CD4-positive, alpha-beta T cell treated with Interferon alpha-2 for 1 hour (primary cell): ENCODE results near the gene DUOXA2.
"Not testable (repeated sequence)": the region's sequence is repeated elsewhere in the genome, so short reads cannot be mapped to it uniquely, and the experiment has no call there.

Source experiments
- DNase-seq, 2 donors: peaks; one replicate each; pipeline ENCODE4 v3.0.0-alpha.2; 2020 to 2022

The DUOXA2 gene

GRCh38 chr15:45097466-45097865 is 16.7 kb upstream of the DUOXA2 start:
- DNase-seq, result no peak

GRCh38 chr15:45099549-45100165 is 14.5 kb upstream of the DUOXA2 start:
- no peak for DNase-seq

GRCh38 chr15:45100884-45101625 is 13.1 kb upstream of the DUOXA2 start:
- DNase-seq, result no peak

DNA sequence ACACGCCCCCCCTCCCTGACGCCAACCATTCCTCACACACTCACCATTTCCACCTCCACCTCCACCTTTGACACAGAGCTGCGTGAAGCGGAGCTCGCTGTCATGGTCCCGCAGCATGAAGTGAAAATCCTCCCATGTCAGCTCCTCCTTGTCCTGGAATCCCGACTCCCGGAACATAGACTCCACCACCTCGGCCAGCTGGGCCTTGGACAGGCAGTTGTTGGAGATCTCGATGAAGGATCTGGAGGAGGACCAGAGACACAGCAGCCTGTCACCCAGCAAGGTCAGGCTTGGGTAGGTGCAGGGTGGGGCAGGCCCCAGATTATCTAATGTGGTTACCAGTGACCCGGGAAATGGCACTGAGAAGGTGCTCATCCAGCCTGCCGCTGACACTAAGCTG is 12.4 kb upstream of the DUOXA2 start:
- DNase-seq, result no peak

DNA sequence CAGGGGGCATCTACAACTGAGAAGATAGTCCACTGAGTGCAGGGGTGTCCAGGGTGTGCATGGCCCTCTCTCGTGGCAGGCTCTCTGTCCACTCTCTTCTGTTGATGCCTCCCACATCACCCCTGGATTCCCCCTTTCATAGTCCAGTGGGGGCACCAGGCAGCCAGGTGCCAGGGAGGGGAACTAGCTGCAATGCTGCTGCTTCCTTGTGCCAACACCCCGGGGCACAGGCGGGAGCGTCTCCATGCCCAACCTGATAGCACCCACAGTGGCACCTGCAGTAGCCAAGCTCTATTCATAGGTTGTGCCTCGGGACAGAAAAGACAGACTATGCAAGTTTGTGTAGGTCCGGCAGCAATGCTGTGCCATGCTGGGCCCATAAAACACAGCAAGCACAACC is 11.9 kb upstream of the DUOXA2 start:
- no peak for DNase-seq

- not testable (repeated sequence) for DNase-seq
Observed at GRCh38 chr15:45104170-45104569, 10.0 kb upstream of the DUOXA2 start.

DNA sequence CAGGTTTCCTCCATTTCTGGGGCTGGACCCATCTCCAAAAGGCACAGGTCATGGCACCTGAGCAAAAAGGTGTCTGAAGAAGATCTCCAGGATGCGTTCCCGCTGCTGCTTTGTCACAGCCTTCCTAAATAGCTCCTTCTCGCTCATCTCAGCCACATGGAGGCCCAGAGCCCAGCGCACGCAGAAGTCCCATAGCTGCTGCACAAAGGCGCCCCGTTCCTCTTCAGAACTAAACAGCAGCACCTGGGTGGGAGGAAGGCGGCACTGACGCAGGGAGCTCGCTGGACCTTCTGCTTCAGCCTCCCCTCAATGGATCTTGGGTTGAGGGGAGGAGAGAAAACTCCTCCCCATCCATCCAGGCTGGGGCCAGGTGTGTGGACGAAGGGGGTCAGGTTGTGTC is 8.5 kb upstream of the DUOXA2 start:
- no peak for DNase-seq

- no peak for DNase-seq
Observed at GRCh38 chr15:45106002-45106790, 7.9 kb upstream of the DUOXA2 start.

- DNase-seq, result no peak
Observed at GRCh38 chr15:45107941-45108630, 6.0 kb upstream of the DUOXA2 start.

- no peak for DNase-seq
Observed at GRCh38 chr15:45110256-45110820, 3.8 kb upstream of the DUOXA2 start.

GRCh38 chr15:45111390-45112142 is 2.6 kb upstream of the DUOXA2 start:
- no peak for DNase-seq

DNA sequence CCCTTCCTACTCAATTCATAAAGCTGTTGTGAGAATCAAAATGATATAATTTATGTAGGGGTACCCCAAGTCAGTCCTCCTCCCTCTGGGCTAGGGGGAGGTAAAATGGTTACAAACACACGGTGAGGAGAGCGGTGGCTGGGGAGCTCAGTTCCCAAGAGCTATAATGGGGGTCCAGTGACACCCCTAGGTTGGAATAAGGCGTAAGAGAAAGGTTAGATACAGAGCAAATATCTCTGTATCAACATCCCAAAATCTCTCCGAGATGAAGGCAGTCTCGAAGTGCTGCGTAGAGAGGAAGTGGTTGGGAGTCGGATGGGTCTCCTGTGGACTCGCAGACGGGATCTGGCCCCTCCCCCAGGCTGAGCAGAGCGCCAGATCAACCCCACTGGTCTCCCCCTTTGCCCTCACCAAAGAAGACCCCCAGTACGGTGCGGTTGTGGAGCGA is 2.0 kb upstream of the DUOXA2 start:
- DNase-seq, result no peak

DNA sequence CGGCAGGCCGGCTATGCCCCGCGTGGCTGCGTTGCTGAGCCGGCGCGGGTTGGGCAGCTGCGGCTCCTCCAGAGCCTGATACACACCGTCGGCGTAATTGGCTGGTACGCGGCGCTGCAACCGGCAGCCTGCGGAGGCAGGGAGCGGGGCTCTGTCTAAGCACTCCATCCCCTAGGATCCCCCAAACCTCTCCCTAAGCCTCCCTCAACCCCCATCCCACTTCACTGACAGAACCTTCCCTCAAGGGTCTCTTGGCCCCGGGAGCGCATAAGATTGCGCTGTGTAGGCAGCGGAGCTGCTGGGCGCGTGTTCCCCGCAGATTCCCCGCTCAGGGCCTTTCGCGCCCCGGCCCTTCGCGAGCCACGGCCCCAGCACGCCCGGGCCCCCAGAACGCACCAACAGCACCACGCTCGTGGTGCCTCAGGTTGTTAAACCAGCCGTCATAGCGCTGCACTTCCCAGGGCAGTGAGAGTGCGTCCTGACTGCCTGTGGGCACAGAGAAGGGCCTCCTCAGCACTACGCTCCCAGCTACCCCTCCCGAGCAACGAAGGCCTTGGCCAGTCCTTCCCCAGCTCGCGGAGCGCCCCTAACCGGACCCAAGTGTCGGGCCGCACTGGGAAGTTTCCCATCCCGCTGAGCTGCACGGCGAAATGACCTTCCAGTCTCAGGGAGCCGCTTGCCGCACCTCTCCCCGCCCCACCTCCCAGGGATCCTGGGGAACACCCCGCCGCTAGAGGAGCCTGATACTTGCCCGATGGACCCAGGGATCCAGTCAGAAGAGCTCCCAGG is 1.3 kb upstream of the DUOXA2 start:
- no peak for DNase-seq

GRCh38 chr15:45113380-45113990 is 641 bp upstream of the DUOXA2 start:
- no peak for DNase-seq

DNA sequence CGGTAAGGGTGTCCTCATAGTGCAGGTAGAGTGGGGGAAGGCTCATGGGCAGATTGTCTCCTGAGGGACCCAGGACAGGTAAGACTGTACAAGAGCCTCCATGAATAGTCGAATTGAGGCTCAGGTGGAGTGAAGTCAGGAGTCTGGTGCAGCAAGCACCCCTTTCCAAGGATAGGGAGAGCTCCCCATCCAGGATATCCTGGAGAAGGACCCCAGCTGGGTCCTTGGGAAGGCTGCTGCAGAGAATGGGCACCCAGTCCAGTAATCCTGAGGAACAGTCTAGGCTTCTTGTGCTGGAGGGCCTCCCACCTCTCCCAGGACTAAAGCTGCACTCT is 592 bp downstream of the DUOXA2 start:
- no peak for DNase-seq

DNA sequence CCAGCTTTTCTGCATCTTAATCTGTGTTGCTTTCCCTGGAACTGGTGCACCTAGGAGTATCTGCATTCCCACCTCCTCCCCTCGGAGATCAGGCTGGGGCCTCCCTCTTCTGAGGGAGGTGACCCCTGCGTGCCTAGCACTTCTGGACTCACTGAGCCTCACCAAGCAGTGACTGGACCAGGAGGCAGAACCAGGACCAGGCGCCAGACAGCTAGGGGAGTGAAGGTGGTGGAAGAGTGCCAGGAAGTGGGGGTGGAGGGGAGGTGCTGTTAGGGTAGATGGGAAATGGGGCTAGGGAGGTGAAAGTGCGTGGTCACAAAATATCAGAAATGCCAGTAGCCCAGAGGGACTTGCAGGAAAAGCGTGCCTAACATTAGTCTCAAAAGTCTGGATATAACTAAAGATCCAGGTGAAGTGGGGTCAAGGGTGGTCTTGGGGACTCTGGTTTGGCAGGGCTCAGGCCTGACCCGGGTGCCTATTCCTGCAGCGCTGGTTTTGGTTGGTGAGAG is 1.2 kb downstream of the DUOXA2 start:
- DNase-seq, result no peak

DNA sequence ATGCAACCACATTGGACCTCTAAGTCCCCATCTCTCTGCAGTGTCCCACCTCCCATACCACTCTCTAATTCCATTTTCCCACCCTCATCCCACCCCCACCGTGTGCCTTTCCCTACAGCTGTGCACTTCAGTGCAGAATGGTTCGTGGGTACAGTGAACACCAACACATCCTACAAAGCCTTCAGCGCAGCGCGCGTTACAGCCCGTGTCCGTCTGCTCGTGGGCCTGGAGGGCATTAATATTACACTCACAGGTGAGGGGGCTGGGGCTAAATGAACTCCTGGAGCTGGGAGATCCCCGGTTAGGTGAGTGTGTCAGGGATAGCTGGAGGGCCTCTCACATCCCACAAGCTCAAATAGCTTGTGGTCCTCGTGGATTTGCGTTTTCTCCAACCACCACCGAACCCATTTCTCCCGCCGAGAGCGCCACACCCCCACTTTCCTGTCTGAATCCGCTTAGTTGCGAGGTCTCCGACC is 1.9 kb downstream of the DUOXA2 start:
- DNase-seq, result no peak

- DNase-seq, result no peak
Observed at GRCh38 chr15:45116482-45117307, 2.6 kb downstream of the DUOXA2 start.

DNA sequence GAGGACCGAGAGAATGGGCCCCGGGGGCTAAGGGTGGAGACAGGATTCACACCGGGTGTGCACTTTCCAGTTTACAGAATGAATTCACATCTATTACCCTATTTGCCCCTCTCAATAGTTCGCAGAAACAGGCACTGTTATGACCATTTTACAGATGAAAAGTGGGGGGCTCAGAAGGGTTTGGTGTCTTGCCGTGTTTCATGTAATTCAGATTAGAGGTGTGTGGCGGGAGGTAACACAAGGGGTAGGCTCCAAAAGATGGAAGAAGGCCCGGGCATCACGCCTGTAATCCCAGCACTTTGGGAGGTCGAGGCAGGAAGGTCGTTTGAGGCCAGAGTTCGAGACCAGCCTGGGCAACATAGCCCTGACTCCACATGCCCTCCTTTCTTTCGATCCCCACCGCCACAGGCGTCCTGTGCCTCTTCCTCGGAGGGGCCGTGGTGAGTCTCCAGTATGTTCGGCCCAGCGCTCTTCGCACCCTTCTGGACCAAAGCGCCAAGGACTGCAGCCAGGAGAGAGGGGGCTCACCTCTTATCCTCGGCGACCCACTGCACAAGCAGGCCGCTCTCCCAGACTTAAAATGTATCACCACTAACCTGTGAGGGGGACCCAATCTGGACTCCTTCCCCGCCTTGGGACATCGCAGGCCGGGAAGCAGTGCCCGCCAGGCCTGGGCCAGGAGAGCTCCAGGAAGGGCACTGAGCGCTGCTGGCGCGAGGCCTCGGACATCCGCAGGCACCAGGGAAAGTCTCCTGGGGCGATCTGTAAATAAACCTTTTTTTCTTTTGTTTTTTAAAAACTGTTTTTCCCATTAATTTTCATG is 3.4 kb downstream of the DUOXA2 start:
- no peak for DNase-seq
